HG03025 (cell line): ENCODE measurements around the gene TRIM52.
A peak's percentile ranks its signal among the peaks of the same experiment; 100 is the strongest.
"Not testable (repeated sequence)": the region's sequence is repeated elsewhere in the genome, so short reads cannot be mapped to it uniquely, and the experiment has no call there.

Experiments used
- ATAC-seq: cut with Tn5 transposase; IDR thresholded peaks from one replicate; pipeline ENCODE4 v1.9.1; 2021; ENCODE audit warnings: mild to moderate bottlenecking, moderate library complexity; ENCODE audit not compliant: unreplicated experiment, low FRiP score

Gene TRIM52

GRCh38 chr5:181260720-181261319 is at the start of gene TRIM52:
TSS of gene TRIM52 (minus strand) at chr5:181261143. CDS start at chr5:181260813, 330 bp downstream.
- peak; percentile 73 for ATAC-seq

- ATAC-seq, result not testable (repeated sequence)
Measured at GRCh38 chr5:181287331-181287730, 26.4 kb upstream of the TRIM52 start.

- not testable (repeated sequence) for ATAC-seq
Measured at GRCh38 chr5:181285962-181286705, 25.2 kb upstream of the TRIM52 start.

- not testable (repeated sequence) for ATAC-seq
Measured at GRCh38 chr5:181283841-181284755, 23.2 kb upstream of the TRIM52 start.

DNA sequence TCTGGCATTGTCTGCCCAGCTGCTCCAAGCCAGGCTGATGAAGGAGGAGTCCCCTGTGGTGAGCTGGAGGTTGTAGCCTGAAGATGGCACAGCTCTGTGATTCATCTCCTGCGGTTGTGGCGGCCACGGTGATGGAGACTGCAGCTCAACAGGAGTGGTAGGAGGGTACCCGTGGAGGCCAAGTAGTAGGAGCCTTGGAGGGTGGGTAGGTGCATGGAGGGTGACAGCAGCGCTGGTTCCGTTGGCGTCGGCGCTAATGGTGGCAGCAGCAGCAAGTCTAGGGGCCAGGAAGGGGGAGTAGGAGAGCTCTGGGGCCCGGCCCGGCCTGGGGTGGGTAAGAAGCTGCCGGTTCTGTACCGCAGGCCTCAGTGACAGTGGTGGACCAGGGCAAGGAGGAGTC is 22.4 kb upstream of the TRIM52 start:
- ATAC-seq, result no peak

- no peak for ATAC-seq
Measured at GRCh38 chr5:181282874-181283273, 21.9 kb upstream of the TRIM52 start.

GRCh38 chr5:181282415-181282814 is 21.5 kb upstream of the TRIM52 start:
- not testable (repeated sequence) for ATAC-seq

DNA sequence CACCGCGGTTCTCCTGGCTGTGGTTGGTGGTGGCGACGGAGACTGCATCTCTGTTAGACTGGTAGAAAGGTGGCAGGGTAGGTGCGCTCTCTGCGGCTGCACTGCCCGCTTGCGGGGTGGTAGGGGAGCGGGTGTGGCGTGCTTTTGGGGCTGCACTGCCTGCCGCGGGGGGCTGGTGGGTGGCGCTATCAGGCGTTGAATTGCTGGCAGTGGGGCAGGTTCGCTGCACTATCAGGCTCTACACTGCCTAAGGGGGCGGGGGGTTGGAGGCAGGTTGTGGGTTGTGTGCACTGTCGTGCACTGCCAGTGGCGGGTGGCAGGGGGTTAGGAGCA is 21.0 kb upstream of the TRIM52 start:
- ATAC-seq, result no peak

GRCh38 chr5:181281077-181281983 is 20.4 kb upstream of the TRIM52 start:
- ATAC-seq, result no peak

DNA sequence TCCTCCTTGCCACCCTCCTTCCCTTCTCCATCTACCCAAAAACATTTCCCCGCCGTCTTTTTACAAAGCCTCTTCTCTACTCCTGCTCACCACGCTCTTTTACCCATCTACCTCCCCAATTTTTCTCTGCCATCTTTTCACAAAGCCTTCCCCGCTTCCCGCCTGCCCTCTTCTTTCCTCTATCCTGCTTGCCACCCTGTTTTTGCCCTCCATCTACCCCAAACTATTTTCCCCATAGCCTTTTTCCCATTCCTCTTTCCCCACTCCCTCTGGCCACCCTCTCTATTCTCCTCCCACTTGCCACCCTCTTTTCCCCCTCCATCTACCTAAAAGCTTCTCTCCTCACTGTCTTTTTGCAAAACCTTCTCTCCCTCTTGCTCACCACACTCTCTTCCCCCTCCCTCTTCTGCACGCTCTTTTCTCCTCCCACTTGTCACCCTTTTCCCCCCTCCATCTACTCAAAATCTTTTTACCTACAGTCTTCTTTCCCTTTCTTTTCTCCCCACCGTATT is 19.4 kb upstream of the TRIM52 start:
- no peak for ATAC-seq

DNA sequence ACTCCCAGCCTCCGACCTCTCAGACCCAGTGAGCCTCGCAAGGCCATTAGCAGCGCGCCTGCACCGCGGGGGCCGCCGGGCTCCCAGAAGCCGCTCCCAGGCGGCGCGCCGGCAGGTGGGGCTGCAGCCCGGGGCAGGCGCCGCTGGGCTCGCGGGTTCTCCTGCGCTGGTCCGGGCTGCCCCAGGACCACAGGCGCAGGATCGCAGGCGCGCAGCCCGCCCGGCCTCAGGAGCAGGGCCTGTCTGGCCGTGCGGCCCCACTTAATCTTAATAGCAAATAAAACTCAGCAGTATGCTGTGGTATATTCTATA is 12.4 kb upstream of the TRIM52 start:
- ATAC-seq, result not testable (repeated sequence)

DNA sequence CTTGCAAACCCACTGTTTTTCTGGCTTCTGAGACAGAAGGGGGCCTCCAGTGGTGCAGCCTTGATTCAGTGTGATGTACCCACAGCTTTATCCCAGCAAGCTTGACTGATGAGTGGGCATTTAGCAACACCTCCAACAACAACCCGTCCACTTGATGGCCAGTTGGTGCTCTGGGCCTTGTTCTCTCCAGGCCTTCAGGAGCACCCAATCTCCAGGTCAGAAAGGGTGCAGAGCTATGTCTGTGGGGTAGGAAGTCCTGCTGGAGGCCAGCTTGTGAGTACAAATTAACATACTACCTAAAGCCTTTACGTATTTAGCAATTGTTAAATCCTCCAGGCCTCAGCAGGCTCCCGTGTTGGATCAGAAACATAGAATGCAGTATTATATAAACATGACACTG is 10.1 kb upstream of the TRIM52 start:
- ATAC-seq, result no peak

GRCh38 chr5:181267907-181268306 is 7.0 kb upstream of the TRIM52 start:
- not testable (repeated sequence) for ATAC-seq

- not testable (repeated sequence) for ATAC-seq
Measured at GRCh38 chr5:181267291-181267904, 6.5 kb upstream of the TRIM52 start.

DNA sequence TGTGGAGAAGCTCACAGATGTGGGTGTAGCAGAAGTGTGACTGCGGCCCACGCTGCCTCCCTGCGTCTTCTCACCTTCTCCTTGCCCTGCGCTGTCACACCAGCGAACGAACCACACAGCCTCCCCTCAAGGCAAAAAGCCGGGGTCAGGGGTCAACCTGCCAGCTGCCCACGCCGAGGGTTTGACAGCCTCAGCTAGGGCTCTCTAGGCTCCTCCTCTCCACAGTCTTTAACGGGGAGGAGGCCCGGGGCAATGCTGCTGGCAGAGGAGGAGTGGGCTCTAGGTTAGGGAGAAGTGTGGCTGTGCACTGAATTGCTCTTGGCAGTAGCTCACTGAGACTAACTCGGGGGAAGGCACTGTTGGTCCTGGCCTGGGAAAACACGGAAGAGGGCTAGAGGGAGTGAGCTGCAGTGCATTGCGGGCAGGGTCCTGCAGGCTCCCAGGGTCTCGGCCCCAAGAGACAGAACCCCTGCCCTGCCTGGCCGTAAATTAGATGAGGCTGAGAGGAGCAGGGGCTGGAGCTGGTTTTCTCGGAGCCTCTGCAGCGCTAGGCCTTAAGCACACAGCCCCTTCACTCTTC is 4.2 kb upstream of the TRIM52 start:
- ATAC-seq, result no peak

DNA sequence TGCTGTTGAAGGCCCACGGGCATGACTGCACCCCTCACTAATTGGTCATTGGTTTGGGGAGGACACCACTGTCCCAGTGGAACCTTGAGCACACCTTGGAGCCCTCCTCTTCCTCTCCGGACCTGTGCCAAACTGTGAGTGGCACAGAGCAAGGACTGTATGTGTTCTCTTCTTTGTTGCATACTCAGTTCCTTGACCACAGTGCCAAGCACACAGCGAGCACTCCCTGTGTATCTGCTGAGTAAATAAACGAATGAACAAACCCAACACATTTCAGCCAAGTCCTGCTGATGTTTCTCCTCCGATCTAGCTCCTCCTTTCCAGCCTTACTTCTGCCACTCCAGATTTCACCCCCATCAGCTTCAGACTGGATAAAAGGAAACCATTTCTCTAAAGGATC is 2.7 kb upstream of the TRIM52 start:
- no peak for ATAC-seq

DNA sequence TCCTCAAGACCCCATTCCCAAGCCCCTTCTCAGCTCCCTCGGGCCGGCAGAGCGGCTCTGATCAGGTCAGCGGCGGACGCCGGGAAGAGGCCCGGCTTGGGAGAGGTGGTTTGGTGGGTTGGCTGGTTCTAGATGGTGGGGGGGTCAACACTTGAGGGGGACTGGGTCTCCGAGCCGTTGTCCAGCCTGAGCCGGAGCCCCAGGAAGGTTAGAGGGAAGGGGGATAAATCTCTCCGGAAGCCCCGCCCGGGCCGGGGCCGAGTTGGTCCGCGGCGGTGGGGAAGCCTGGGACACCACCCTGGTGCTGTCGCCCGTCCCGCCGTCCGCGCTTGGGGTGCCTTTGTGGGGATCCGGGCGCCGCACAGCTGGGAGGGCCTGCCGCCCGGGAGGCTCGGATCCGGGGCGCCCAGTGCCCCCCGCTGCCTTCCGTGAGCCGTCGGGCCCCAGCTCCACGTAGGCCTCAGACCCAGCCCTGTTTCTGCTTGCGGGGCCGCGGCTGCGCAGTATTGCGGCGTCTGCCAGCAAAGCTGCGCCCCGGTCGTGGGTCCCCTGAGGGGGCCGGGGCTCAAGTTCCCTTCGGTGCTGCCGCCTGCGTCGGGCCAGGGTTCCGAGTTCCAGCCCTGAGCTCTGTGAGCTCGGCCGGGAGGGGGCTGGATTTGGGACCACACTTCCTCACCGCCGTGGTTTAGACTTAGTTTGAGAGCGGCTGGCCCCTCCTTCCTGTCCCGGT is 542 bp upstream of the TRIM52 start:
- peak; percentile 54 for ATAC-seq

DNA sequence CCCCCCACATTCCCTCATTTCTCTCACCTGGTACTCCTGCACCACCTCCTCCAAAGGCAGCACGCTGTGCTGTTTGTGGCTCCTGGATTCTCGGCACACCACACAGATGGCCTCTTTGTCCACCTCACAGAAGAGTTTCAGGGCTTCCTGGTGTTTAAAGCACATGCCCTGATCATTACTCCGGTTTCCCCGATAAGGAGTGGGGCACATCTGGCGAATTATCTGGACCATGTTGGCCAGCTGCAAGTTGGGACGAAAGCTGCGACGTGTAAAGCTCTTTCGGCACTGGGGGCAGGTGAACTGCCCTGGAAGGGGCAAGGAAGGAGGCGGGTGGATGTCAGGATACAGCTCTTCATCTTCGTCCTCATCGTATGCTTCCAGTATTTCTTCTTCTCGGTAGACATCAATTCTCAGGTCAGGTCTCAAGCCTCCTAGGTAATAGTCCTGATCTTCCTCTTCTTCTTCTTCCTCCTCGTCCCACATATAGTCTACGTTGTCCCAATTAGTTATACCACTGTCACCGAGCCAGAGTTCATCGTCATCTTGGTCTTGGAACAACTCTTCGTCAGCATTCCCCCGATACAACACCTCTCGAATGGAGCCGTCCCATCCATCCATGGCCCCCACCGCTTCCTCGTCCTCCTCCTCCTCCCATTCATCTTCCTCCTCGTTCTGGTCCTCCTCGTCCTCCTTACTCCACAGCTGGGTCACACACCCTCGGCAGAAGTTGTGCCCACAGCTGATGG is 796 bp downstream of the TRIM52 start:
- no peak for ATAC-seq
